ENCODE results near the gene ARHGAP32. TPM values are rescaled to one million over a fixed set of nuclear protein-coding genes. Genes with fewer than 3 reads are reported as not detected.
"Not testable (repeated sequence)": the region's sequence is repeated elsewhere in the genome, so short reads cannot be mapped to it uniquely, and the experiment has no call there.

ARHGAP32 gene
- total RNA-seq, 2 experiments from 2014 or later = not detected

DNA sequence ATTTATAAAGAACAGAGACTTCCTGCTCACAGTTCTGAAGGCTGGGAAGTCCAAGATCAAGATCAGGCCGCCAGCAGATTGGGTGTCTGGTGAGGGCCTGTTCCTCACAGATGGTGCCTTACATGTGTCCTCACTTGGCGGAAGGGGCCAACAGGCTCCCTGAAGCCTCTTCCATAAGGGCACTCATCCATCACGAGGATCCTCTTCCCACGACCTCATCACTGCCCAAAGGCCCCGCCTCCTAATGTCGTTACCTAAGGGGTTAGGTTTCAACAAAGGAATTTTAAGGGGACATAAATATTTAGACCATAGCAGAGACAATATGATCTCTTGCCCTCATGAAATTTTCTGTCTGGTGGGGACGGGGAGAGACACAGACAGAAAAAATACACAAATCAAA is 268.0 kb downstream of the ARHGAP32 start:
- ChIA-PET CTCF (ENCODE audit: unreplicated experiment) (no interaction called here), POLR2A (no interaction called here)
- H3K9me2 ChIP-seq (ENCODE audit: insufficient read depth, low read length) = no peaks in the 10 kb centered on the region
- DNase-seq (ENCODE audit: low spot score) = no peak
- H3K4me2 ChIP-seq (ENCODE audit: low read length) = no peak overlapping the region
- no peaks in the 10 kb centered on the region for H4K20me1 ChIP-seq (ENCODE audit: insufficient read depth, low read length)
- no peaks in the 10 kb centered on the region for H3K36me3 ChIP-seq (ENCODE audit: insufficient read depth, low read length)
- H3K4me1 ChIP-seq (ENCODE audit: insufficient read depth, low read length, poor library complexity, severe bottlenecking) = no peaks in the 10 kb centered on the region
- no TSS peak for BruUV-seq (replicated peaks)
- H3K4me3 ChIP-seq (ENCODE audit: low read depth, low read length, poor library complexity, severe bottlenecking) = no peak overlapping the region
- no peak overlapping the region for H3K27ac ChIP-seq (ENCODE audit: low read depth, low read length, poor library complexity, severe bottlenecking)
- intact Hi-C loops (cut with micrococcal nuclease; ENCODE audit: unreplicated experiment) = no loop called here
- H3K79me2 ChIP-seq (ENCODE audit: insufficient read depth, low read depth, low read length) = no peaks in the 10 kb centered on the region
- TF ChIP-seq, protein P1, sequence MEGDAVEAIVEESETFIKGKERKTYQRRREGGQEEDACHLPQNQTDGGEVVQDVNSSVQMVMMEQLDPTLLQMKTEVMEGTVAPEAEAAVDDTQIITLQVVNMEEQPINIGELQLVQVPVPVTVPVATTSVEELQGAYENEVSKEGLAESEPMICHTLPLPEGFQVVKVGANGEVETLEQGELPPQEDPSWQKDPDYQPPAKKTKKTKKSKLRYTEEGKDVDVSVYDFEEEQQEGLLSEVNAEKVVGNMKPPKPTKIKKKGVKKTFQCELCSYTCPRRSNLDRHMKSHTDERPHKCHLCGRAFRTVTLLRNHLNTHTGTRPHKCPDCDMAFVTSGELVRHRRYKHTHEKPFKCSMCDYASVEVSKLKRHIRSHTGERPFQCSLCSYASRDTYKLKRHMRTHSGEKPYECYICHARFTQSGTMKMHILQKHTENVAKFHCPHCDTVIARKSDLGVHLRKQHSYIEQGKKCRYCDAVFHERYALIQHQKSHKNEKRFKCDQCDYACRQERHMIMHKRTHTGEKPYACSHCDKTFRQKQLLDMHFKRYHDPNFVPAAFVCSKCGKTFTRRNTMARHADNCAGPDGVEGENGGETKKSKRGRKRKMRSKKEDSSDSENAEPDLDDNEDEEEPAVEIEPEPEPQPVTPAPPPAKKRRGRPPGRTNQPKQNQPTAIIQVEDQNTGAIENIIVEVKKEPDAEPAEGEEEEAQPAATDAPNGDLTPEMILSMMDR (conservative IDR thresholded peaks at IDR 0.05; ENCODE audit: low read length) = no peak
- TF ChIP-seq EZH2phosphoT487 (IDR thresholded peaks at IDR 0.05; ENCODE audit: borderline replicate concordance, low read depth, low read length) = no peak
- H2AFZ ChIP-seq (ENCODE audit: low read length) = no peak overlapping the region
- H3K9me3 ChIP-seq (ENCODE audit: low read length) = no peaks in the 10 kb centered on the region

DNA sequence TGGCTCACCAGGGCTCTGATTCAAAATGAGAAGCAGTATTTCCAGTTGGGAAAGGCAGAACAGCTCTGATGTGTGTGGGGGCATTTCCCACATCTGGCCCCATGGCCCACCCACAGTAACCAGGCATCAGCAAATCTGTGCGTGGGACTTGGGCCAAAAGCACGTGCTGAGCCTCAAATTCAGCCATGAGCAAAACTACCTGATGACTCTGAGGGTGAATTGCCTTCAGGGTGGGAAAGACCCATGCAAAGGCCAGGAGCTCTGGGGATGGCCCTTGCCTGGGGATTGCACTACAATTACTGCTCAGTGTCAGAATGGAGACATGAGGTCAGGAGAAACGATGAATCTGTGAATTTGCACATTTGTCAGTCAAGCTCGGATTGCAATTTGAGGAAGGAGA is 270.3 kb downstream of the ARHGAP32 start:
- H3K9me2 ChIP-seq (ENCODE audit: insufficient read depth, low read length) = no peaks in the 10 kb centered on the region
- DNase-seq (ENCODE audit: low spot score) = no peak
- no peak overlapping the region for H3K4me3 ChIP-seq (ENCODE audit: low read depth, low read length, poor library complexity, severe bottlenecking)
- no peaks in the 10 kb centered on the region for H3K4me1 ChIP-seq (ENCODE audit: insufficient read depth, low read length, poor library complexity, severe bottlenecking)
- no peaks in the 10 kb centered on the region for H4K20me1 ChIP-seq (ENCODE audit: insufficient read depth, low read length)
- no peak overlapping the region for H3K4me2 ChIP-seq (ENCODE audit: low read length)
- no TSS peak for BruUV-seq (replicated peaks)
- TF ChIP-seq, protein P1 (conservative IDR thresholded peaks at IDR 0.05; ENCODE audit: low read length) = no peak
- TF ChIP-seq EZH2phosphoT487 (IDR thresholded peaks at IDR 0.05; ENCODE audit: borderline replicate concordance, low read depth, low read length) = no peak
- no peak overlapping the region for H3K27ac ChIP-seq (ENCODE audit: low read depth, low read length, poor library complexity, severe bottlenecking)
- POLR2A ChIA-PET = no interaction called here
- intact Hi-C loops (cut with micrococcal nuclease; ENCODE audit: unreplicated experiment) = no loop called here
- no peaks in the 10 kb centered on the region for H3K79me2 ChIP-seq (ENCODE audit: insufficient read depth, low read depth, low read length)
- H3K9me3 ChIP-seq (ENCODE audit: low read length) = no peaks in the 10 kb centered on the region
- no peaks in the 10 kb centered on the region for H3K36me3 ChIP-seq (ENCODE audit: insufficient read depth, low read length)
- H2AFZ ChIP-seq (ENCODE audit: low read length) = no peak overlapping the region
- CTCF ChIA-PET (ENCODE audit: unreplicated experiment) = no interaction called here

DNA sequence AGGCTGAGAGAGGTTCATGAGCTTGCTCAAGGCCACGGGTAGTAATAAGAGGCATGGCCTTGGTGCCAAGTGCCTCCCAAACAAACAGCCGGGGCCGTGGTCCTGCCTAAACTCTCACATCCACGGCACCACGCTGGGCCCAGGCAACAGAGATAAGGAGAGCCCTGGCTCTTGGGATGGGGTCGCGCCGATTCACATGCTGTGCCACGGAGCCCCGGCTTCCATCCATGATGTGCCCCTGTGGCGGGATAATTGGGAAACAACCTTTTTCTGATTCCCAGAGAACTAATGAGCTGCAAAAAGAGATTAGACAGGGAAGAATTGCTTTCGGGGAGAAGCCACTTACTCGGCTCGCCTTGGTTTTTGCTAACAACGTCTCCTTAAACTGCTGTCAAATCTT is 271.5 kb downstream of the ARHGAP32 start:
- intact Hi-C loops (cut with micrococcal nuclease; ENCODE audit: unreplicated experiment) = no loop called here
- no peak overlapping the region for H3K4me2 ChIP-seq (ENCODE audit: low read length)
- TF ChIP-seq, protein P1 (conservative IDR thresholded peaks at IDR 0.05; ENCODE audit: low read length) = no peak
- TF ChIP-seq EZH2phosphoT487 (IDR thresholded peaks at IDR 0.05; ENCODE audit: borderline replicate concordance, low read depth, low read length) = no peak
- no peak for DNase-seq (ENCODE audit: low spot score)
- no peak overlapping the region for H2AFZ ChIP-seq (ENCODE audit: low read length)
- H3K79me2 ChIP-seq (ENCODE audit: insufficient read depth, low read depth, low read length) = no peaks in the 10 kb centered on the region
- no peaks in the 10 kb centered on the region for H3K9me2 ChIP-seq (ENCODE audit: insufficient read depth, low read length)
- H3K9me3 ChIP-seq (ENCODE audit: low read length) = no peaks in the 10 kb centered on the region
- no peak overlapping the region for H3K4me3 ChIP-seq (ENCODE audit: low read depth, low read length, poor library complexity, severe bottlenecking)
- CTCF ChIA-PET (ENCODE audit: unreplicated experiment) = no interaction called here
- no peak overlapping the region for H3K27ac ChIP-seq (ENCODE audit: low read depth, low read length, poor library complexity, severe bottlenecking)
- no peaks in the 10 kb centered on the region for H3K4me1 ChIP-seq (ENCODE audit: insufficient read depth, low read length, poor library complexity, severe bottlenecking)
- BruUV-seq (replicated peaks) = no TSS peak
- no peaks in the 10 kb centered on the region for H3K36me3 ChIP-seq (ENCODE audit: insufficient read depth, low read length)
- POLR2A ChIA-PET = no interaction called here
- no peaks in the 10 kb centered on the region for H4K20me1 ChIP-seq (ENCODE audit: insufficient read depth, low read length)

DNA sequence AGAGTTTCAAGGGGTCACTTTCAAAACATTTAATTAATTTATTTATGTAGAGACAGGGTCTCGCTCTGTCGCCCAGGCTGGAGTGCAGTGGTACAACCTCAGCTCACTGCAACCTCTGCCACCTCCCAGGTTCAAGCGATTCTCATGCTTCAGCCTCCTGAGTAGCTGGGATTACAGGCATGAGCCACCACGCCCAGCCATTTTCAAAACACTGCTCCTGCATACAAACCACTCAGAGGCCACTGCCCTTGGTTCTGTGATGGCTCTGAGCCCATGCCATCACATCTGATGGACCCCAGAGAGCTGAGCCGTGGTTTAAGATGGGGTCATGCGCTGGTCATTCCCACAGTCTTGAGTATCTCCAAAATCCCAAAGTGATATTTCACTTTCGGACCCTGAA is 272.5 kb downstream of the ARHGAP32 start:
- POLR2A ChIA-PET; H3K9me2 ChIP-seq (ENCODE audit: insufficient read depth, low read length); BruUV-seq (replicated peaks); H3K9me3 ChIP-seq (ENCODE audit: low read length); H2AFZ ChIP-seq (ENCODE audit: low read length); H3K4me1 ChIP-seq (ENCODE audit: insufficient read depth, low read length, poor library complexity, severe bottlenecking); intact Hi-C loops (cut with micrococcal nuclease; ENCODE audit: unreplicated experiment); H4K20me1 ChIP-seq (ENCODE audit: insufficient read depth, low read length); DNase-seq (ENCODE audit: low spot score); H3K36me3 ChIP-seq (ENCODE audit: insufficient read depth, low read length); H3K79me2 ChIP-seq (ENCODE audit: insufficient read depth, low read depth, low read length); H3K4me2 ChIP-seq (ENCODE audit: low read length); H3K27ac ChIP-seq (ENCODE audit: low read depth, low read length, poor library complexity, severe bottlenecking); CTCF ChIA-PET (ENCODE audit: unreplicated experiment); H3K4me3 ChIP-seq (ENCODE audit: low read depth, low read length, poor library complexity, severe bottlenecking): not testable (repeated sequence)
